HG02623 (cell line): Measurements from ENCODE around the gene SP3.

Source experiments
- ATAC-seq: cut with Tn5 transposase; IDR thresholded peaks from one replicate; pipeline ENCODE4 v1.9.1; 2021; ENCODE audit warnings: moderate library complexity; ENCODE audit not compliant: unreplicated experiment

SP3 gene

DNA sequence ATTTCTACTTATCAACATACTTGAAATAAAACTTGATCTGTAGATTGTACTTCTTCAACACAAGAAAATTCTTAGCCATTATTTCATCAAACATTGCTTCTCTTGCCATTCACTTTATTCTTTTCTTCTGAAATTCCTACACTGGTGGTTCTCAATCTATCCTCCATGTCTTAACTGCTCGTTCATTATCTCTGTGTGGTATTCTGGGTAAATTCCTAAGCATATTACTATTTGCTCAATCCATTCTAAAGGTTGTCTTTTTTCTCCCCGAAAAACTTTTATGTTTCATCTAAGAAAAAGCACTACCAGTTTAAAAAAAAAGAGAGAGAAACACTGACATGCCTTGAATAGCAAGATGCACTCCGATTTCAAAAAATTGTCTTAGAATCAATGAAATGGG lies 18.0 kb downstream of the SP3 start:
- ATAC-seq = no peak

- no peak for ATAC-seq
Measured at GRCh38 chr2:173943738-173944137, 21.4 kb downstream of the SP3 start.

- ATAC-seq = no peak
Measured at GRCh38 chr2:173942861-173943523, 22.2 kb downstream of the SP3 start.

GRCh38 chr2:173941567-173941966 lies 23.6 kb downstream of the SP3 start:
- ATAC-seq = no peak

- ATAC-seq = no peak
Measured at GRCh38 chr2:173940208-173941020, 24.8 kb downstream of the SP3 start.

- no peak for ATAC-seq
Measured at GRCh38 chr2:173938700-173939384, 26.3 kb downstream of the SP3 start.

DNA sequence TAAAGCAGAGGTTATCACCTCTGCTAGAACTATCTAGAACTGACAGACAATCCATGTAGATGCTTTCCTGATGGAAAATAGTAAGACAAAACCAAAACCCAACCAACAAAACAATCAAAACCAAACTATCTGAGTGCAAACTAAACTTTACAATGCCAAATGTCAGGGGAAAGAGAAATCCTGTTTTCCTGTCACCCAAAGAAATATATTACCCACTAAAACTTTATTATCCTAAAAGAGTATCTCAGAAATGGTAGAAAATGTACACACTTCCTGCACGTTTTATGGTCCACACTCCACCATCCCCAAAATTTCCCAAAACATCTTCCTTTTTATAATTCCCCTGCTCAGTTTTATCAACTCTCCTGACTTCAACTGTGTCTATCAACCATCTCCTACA lies 29.9 kb downstream of the SP3 start:
- no peak for ATAC-seq

DNA sequence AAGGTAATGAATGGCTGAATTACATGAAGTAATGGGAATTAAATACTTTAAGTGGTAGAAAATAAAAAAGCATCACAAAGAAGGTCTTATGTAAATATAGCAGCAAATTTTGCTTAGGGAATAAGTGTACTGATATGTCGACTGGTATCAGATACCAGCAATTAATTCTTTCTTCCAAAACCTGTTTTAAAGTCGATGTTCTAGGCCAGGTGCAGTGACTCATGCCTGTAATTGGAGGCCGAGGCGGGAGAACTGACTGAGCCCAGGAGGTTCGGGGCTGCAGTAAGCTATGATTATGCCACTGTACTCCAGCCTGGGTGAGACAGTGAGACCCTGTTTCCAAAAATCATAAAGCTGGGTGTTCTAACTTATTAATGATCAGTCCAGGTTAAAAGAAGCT lies 30.3 kb downstream of the SP3 start:
- no peak for ATAC-seq

- no peak for ATAC-seq
Measured at GRCh38 chr2:173931751-173932150, 33.4 kb downstream of the SP3 start.

DNA sequence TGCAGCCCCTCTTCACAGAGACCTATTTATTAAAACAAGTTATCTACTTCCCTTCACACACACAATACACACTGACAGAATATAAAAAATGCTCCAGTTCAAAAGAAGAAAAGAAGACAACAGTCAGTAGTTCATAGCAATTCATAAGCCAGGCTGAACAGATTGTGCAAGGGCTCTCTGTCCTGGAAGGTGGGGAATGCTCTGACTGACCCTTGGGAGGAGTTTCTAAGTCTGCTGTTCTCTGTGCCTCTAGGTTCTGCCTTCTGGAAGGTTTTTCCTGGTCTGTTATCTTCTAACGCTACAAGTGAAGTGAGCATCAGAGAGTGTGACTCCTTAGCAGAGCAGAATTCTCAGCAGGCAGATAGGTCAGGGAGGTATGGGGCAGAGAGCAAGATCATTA lies 35.7 kb downstream of the SP3 start:
- no peak for ATAC-seq

GRCh38 chr2:173926875-173927274 lies 38.3 kb downstream of the SP3 start:
- no peak for ATAC-seq

GRCh38 chr2:173924285-173924684 lies 40.9 kb downstream of the SP3 start:
- no peak for ATAC-seq

DNA sequence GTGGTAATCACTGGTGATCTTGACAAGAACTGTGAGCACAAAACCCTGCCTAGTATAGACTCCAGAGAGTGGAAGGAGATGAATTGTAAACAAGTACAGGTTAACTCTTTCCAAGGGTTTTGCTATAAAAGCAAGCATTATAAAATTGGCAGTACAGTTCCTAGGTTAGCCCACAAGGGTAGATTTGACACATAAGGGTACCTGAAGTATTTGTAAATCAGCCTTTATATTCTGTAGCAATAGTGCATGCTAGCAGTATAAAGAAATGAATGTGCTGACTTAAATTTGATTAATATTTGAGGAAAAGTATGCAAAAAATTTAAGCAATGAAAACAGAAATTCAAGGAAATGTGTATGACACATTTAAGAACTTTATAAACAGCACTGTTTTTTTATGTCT lies 42.4 kb downstream of the SP3 start:
- no peak for ATAC-seq

DNA sequence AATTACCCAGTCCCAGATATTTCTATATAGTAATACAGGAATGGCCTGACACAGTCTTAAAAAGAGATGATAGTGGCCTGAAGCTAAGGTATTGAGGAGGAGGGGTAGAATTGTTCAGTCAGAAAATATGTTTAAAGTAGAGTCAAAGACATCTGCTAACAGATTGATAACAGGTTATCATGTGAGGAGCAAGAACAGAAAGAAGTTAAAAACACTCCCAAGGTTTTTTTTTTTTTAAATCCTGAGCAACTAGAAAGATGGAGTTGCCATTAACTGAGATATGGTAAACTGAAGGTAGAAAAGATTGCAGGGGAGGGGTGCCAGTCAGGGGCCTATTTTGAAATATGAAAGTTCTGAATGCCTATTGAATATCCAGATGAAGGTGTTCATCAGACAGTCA lies 43.1 kb downstream of the SP3 start:
- ATAC-seq = no peak

DNA sequence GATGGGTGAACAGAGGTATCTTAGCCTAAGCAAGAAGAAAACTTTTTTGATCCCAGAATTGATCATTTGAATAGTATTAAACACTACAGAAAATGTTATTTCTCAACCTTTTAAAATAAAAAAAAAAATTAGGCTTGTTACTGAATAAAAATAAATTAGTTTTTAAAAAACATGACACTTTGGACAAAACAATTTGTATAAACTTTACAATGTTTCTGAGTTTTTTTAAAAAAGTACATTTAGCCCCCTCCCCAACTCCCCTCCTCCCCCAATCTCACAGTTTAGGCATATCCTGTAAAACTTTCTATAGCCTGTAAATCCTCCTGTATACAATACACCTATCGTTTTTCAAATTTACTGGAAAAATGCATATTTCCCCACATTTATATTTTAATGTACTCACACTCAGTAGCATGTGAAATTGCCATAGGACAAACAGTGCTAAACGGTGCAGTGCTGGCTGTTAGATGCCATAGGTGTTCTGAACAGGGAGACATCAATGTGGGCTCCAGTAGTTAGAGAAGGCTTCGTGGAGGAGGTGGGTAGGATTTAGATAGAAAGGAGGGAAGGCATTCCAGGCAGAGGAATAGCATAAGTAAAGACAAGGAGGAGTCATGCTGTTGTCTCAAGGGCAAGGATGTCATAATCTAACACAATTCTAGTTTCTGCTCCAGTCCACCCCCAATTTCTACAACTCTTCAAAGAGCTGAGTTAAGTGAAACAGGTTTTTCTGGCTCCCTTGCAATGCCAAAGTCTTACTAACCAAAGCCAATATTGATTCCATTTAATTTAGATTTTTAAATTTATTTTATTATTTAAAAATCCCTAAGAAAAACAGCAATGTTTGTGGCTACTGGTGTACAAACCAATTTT lies 50.9 kb downstream of the SP3 start:
- ATAC-seq = no peak

- ATAC-seq = no peak
Measured at GRCh38 chr2:173909846-173910245, 55.3 kb downstream of the SP3 start.

- no peak for ATAC-seq
Measured at GRCh38 chr2:173906626-173907025, 58.5 kb downstream of the SP3 start.

GRCh38 chr2:173903601-173904394 lies 61.4 kb downstream of the SP3 start:
- no peak for ATAC-seq

DNA sequence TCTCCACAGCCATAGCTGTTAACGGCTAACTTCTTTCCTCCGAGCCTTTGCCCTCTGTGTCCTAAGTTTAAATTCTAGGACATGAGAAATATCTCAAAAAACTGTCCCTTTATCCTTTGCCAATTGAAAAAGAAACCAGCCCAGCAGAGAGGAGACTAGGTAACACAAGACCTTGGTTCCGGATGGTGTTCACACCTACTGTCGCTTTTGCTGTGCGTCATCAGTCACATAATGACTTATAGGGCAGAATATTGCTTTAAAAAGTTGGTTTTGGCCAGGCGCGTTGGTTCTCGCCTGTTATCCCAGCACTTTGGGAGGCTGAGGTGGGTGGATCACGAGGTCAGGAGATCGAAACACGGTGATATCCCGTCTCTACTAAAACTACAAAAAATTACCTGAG lies 66.2 kb downstream of the SP3 start:
- ATAC-seq = no peak

- ATAC-seq = peak; percentile 97
Measured at GRCh38 chr2:173898178-173898668, 67.0 kb downstream of the SP3 start.
